Renal pelvis (tissue), 4 donors: Measurements from ENCODE around the gene AUTS2. TPM values are rescaled to one million over a fixed set of nuclear protein-coding genes. Genes with fewer than 3 reads are reported as not detected.

Experiments
- DNase-seq: peaks from one replicate; pipeline ENCODE4 v3.0.0-alpha.2; 2013
- polyA plus RNA-seq, 3 donors: library from polyadenylated mRNA; unstranded; fragments of 120-200 nt; gene quantifications; one replicate each; pipeline ENCODE4 v1.2.1, GENCODE V29; 2013; ENCODE audit not compliant: insufficient read length in 3 of 3

The AUTS2 gene
- polyA plus RNA-seq, 3 donors, result 85.8 to 114 (median 86.6) TPM

DNA sequence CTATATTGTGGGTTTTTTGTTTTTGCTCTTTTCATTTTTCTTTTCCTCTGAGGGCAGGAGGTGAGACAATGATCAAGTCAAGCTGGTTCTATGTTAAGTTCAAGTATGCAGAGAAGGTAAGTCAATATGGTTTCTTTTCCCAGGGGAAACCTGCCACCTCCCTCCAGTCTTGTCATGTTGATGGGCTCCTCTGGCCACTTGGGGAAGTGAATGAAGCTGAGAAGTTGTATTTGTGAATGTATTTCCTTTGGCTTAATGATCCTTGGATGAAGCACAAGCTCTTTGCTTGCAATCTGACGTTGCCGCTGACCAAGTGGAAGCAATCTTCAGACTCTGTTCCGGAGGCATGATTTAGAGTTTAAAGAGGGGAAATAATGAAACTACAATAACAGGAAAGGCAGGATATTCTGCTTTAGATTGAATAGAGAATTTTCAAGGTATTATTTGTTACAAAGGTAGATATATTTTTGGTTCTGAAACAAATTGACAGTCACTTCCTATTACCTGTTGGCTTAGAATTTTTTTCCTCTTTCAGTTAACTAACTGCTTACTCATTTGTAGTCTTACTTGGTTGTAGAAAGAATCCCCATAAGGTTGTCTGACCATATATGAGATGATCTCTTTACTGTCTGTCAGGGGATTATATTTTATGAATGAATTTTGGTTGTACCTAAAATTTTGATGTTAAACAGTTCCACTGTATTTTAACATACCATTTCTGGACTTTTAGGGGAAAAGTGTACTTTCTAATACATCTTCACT lies 369.6 kb downstream of the AUTS2 start:
- DNase-seq, result peak; percentile 52

DNA sequence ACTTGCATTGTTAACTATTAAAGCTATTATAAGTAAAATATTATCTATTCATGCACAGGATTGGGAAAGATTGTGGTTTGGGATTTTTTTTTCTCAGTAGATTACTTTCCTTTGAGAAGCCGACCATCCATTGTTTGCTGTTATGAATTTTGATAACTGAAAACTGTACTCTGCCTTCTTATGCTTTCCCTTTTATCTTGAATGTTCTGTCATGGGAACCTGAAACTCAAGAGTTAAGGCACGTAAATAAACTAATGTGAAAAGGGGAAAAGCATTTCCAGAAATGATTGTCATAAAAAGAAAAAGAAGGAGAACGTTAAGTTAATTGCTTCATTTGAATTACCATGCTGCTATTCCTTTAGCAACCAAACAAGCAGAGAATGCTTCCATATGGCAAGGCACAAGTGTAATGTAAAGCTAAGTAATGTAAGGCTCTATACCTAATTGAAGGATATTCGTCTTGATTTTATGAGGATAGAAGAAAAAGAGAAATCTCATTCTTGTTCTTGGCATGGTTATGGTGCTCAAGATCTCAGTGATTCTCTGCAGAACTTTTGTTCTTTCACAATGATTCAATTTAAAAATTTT lies 370.8 kb downstream of the AUTS2 start:
- DNase-seq, result no peak

DNA sequence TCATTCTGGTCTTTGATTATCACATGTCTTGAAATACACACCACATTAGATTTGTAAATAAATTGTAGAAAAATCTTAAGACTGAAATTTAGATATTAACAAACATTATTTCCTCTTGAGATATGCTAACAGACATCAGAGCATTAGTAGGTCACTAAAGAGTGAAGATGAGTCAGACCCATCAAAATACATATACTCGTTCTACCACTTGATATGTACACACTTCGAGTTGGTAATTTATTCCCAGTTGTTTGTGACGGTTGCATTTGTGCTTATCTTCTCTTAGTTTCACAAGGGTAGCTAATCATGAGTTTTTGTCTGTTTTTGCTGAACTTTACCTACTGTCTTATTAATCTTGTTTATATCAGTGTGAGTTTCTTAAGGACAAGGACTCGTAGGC lies 383.4 kb downstream of the AUTS2 start:
- DNase-seq, result no peak

DNA sequence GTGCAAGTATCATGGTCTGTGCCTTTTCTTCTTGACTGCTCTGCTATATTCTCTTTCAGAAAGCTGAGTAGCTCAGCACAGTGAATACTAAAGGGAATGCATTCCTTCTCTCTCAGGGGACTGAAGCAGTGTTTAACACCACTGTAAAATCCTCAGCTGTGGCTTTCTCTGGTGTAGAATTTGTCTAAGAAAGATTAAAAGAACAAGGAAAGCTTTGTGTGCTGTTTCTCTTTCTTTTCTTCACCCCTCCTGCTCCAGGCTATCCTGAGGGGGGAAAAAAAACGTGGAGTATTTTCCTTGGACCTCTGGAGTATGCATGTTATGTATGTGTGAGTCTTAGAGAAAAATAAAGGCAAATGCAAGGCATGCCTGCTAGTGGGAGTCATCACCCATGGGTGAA lies 383.9 kb downstream of the AUTS2 start:
- no peak for DNase-seq

DNA sequence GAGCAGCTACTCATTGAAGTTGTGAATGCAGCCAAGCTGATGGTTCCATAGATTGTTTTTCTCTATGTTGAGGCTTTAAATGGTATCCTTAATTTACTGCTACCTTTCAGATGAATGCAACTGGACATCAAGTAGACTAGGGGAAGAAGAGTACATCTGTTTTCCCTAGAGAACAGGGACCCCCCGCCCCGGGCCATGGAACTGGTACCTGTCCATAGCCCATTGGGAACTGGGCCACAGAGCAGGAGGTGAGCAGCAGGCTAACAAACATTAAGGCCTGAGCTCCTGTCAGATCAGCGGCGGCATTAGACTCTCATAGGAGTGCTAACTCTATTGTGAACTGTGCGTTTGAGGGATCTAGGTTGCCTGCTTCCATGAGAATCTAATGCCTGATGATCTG lies 391.3 kb downstream of the AUTS2 start:
- DNase-seq, result no peak

DNA sequence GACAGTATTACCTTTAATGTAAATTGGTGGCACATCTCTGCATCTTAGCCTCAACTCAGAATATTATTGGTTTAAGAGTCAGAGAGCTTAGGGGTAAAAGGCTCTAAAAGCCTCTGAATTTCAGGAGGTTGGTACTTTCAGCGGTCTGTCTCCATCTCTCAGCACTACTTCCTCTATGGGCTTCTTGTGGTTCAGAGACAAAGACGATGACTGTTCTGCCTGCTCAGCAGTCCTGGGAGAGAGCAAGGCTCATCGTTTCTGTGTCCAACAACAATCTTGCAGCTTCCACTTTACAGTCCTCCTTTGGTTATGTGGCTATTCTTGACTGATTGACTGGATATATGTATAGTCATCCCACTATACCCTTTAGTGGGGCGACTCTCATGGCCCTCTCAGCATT lies 394.7 kb downstream of the AUTS2 start:
- DNase-seq, result no peak

DNA sequence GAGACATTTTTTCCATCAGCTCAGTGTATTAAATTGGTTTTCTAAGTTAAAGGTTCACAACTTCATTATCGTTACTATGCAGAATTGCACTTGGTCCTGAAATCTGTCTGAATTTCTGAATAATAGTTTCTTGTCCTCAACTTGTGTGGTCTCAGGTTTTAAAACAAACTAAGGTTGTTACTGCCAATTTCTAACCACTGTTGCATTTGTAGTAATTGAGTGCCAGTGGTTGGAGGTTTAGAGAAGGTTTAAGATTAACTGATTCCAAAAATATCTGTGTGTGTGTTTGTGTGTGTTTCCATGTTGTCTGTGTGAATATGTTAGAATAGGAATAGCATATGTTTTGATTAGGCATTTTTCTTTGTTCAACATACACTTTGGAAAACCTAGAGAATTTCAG lies 395.9 kb downstream of the AUTS2 start:
- no peak for DNase-seq

DNA sequence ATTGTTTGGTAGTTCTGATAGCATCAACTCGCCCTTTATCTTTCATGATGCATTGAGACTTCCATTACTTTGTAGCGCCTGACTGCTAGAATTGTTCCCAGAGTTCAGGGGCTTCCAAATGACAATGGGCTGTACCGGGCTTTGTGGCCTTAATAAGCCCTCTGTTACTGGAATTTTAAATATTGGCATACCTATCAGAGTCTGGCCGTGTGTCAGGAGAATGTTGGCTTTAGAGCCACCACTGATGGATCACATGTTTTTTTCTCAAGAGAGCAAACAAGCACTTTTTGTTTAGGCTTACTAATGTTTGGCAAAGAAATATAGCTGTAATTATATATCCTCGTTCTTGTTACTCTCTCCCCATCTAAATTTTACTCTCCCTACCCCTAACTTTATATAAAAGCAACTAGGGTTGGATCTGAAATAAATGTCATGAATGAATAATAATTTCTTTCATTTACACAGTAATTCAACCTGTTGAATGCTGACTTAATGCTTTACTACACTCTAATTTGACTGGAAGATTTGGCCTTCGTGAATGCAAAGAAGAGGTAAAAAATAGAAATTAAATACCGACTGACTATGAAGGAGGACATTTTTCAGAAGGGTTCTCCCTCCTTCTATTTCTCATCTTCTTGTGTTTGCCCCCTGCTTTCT lies 396.7 kb downstream of the AUTS2 start:
- DNase-seq, result no peak

DNA sequence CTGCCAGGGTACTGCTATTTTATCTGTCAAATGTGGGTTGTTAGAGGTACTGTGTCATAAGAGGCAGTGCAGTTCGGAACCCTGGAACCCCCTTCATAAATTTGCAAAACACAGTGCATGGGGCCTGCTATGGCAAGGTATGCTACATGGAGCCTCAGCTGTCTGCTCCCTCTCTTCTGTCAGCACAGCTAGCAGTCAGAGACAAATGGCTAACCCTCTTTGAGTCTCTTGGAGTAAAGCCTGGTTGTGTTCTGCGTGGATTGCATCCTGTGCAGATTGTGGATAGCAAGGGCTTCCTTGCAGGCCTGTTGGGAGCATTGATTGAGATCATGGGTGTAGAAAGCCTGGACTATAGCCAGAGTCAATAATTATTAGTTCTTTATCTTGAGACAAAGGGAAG lies 397.8 kb downstream of the AUTS2 start:
- DNase-seq, result no peak

DNA sequence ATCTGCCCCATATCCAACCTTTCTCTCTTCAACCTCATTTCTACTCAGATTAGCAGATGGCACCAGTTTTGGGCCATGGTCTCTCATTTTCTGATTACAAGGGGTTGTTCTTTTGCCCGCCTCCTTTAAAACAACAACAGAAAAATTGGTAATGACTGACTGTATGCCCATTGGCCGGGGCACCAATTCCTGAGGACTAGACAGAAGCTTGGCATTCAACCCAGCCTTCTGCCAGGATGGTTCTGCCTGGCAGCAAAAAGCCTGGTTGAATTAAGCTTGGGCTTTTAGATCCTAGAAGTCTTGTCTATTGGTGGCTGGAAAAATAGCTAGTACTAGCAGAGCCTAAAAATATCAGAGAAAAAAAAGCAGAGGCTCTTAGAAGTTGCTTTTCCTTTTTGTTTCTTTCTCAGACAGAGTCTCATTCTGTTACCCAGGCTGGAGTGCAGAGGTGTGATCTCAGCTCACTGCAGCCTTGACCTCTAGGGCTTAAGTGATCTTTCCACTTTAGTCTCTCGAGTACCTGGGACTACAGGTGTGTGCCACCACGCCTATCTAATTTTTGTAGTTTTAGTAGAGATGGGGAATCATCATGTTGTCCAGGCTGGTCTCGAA lies 402.6 kb downstream of the AUTS2 start:
- DNase-seq, result no peak

DNA sequence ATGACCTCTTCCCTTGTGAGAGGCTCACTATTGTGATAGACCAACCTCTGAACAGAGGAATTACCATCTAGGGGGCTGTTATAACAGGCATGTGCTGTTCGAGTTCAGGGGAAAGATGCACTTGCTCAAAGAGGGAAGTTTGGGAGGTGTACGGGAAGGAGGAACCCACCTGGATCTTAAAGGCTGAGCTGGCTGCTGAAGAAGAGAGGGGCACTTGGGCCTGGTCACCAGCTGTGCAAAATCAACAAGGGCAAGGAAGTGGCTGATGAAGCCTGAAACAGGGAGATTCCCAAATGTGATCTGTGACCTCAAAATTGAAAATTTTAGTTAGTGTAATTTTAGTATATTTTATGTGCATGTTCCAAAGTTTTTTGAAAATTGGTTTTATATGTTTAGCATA lies 407.2 kb downstream of the AUTS2 start:
- DNase-seq, result no peak

DNA sequence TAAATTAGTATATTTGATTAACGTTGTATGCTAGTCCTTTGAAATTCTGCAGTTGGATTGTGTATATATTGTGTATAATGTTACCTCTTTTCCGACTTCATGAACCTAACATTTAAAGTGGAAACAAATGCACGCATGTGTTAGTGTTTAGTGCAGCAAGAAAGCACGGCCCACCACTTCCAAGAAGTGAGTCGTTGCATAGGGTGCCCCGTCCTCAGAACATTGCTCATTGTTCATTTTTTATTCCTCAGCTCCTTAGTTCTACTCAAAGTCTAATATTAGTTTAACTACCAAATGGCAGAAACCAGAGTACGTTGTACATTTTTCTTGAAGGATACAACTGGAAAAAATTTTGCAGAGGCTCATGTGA lies 407.6 kb downstream of the AUTS2 start:
- no peak for DNase-seq

DNA sequence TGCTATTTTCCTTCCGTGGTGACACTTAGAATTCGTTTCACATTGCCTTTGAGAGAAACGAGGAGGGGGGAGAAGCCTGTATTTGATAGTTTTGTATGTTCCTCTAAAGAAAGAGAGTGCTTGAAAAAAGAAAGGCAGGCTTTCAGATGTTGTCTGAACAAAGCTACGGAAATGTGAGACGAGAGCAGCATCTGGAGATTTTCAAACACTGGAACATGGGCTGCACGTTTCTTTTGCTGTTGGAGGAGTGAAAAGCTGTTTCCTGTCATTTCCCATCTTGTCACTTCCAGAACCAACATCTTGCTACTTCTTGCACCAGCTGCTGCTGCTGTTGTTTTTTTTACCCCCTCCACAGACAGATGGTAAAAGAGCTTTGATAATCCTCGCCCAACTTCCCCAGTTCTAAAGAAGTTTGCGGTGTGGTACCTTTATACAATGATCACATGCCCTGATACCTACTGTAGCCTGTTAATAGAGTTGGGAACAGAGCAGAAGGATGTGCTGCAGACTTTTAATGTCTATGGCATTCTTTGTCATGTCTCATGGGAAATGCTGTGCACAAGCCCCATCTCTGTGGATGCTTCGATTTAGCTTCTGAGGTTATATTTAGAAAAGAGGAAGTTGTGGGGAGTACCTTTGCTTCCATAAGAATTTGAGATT lies 408.1 kb downstream of the AUTS2 start:
- DNase-seq, result peak; percentile 76

DNA sequence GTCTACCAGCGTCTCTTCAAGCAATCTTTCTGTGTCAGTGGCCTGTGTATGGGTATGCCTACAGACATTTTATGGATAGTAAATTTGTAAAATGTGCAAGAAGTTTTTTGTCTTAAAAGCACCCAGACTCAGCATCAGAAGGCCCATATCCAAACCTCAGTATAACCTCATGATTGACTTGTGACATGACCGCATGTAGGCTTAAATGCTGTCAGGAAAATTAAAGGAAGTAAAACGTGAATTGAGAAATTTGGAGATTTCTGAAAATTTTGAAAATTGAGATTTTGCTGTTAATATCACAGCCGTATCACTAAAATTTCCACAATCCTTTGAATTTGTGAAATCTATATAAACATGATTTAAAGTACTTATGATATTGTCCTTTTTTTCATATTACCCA lies 410.2 kb downstream of the AUTS2 start:
- no peak for DNase-seq

DNA sequence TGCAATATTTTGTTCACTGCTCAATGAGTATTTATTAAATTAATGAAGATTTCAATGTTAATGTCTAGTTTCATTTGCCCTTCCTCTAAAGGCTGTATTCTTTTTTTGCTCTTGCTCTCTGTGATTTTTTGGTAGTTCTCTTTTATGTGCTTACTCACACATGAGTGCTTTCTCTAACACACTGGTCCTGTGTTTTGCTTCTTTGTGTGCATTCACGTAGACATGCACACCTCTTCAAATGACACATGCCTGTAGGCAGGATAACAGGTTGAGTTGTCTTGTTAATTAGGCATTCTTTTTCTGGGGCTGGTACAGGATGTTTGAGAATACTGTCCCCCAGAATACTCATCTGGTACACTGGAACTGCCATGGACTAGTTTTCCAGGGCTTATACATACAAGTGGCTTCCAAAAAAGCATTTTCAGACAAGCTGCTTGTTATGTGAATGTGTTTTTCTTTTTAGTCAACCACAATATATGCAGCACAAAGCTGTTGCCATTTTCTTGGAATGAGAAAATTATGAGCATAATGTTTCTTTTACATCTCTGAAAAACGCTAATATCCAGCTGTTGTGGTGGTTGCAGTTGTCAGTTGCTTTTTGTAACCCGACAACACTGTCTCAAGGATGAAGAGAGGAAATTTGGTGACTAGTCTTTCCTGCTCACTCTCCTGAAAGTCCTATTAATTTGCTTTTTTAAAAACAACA lies 416.4 kb downstream of the AUTS2 start:
- no peak for DNase-seq

DNA sequence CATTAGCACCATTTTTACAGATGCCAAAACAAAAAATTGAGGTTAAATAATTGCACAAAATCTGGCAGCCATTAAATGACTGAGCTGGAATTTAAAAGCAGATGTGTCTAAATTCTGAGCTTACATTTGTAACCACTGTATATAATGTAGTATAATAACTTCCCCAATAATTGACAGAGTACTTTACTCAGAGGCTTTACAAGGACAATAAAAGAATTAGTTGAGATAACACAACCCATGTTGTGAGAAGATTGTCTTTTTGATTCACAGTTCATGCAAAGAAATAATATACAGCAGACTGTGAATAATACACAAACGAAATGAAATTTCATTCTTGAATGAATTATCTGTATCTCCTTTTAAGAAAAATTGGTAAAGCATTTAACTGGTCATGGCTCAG lies 417.1 kb downstream of the AUTS2 start:
- no peak for DNase-seq

DNA sequence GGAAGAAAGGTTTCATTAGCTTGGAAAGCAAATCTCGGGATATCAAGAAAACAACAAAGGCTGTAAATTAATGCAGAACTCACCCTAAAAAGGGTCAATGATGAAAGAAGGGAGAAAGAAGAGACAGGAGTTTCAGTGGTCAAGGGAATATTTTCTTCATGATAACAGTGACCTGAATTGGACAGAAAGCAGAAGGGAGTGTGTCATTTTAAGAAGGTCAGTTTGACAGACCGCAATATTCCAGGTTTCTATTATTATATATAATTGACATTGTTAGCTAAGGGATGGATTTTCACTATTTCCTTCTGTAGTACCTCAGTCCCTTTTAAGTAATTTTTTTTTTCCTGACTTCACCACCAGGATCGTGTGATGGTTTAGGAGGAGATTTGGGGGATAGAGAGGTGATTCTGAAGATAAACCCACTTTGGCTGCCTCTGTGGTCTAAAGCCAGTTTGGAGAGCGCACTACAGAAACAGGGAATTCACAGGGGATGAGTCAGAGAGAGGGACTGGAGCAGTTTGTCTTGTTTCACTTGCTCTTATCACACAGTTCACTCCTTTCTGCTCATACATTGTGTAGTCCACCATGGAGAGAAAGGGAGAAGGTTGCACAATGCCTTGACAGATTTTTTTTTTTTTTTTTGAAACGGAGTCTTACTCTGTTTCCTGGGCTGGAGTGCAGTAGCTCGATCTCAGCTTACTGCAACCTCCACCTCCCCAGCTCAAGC lies 417.9 kb downstream of the AUTS2 start:
- no peak for DNase-seq

DNA sequence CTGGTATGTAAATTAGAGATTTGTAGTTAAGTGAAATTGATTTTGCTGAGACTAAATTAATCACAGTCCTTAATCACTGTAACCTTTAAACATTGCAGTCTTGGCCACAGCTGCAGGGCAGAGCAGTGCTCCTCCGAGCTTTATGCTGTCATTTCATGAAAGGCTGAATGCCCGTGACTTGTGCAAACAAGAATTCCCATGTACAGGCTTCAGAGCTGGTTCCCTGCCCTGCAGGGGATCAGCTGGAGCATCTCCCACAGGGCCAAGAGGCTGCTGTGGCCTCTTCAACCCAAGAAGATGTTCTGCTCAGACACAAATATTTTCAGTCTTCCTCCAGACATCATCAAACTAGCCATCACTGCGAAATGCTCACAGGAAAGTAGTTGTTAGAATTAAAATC lies 419.1 kb downstream of the AUTS2 start:
- DNase-seq, result no peak

DNA sequence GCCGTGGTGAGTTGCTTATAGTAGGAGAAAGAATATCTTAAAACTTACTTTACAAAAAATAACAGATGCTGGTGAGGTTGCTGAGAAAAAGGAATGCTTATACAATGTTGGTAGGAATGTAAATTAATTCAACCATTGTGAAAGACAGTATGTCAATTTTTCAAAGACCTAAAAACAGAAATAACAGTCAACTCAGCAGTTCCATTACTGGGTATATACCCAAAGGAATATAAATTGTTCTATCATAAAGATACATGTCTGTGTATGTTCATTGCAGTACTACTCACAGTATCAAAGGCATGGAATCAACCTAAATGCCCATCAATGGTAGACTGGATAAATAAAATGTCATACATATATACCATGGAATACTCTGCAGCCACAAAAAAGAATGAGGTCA lies 420.4 kb downstream of the AUTS2 start:
- no peak for DNase-seq

DNA sequence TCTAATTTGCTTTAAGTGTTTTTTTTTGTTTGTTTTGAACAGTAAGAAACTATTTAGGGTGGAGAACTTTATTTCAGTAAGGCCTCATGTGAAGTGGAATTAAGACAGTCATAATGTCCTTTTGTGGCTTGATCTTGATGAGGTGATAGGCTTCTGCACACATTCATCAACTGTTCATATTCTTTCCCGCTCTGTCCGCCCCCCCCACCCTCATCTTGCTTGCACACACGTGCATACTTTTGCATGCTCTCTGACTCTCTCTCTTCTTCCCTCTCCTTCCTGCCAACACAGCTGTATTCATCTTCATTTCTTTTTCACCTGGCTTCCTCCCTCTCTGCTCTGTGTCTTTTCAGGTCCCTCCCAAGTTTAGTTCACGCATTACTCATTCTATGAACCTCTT lies 429.6 kb downstream of the AUTS2 start:
- DNase-seq, result no peak

DNA sequence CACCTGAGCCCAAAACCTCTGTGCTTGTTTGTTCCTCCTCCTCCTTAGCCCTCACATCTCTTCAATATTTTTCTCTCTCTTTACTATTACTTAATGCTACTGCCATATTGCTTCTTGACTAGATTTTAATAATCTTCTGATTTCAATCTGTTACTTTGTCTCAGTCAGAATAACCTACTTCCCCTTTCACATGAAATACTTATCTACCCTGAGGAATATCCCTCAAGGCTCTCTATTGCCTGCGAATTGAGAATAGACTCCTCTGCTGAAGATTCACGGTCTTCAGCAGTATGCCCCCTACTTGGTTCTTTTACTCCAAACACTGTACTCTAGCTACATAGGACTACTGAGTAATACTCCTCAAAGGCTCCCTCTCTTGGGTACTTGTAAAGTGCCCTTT lies 430.3 kb downstream of the AUTS2 start:
- DNase-seq, result no peak
